Tibial nerve (tissue), 3 donors: ENCODE data around the gene CSNK1G1.

ENCODE experiments used
- POLR2A ChIP-seq, 2 donors: fragments of 450-650 bp; IDR thresholded peaks; one replicate each; pipeline ENCODE4 v1.6.1; 2017; ENCODE audit warnings: antibody characterized with exemption in 2 of 2, mild to moderate bottlenecking in 2 of 2, moderate library complexity in 2 of 2
- TF ChIP-seq, protein P1 (sequence below), 5 experiments: fragments of 200-600 bp in 3 of 5; fragments of 450-650 bp in 2 of 5; sonication (generic) in 3 of 5; IDR thresholded peaks; one replicate each; pipeline ENCODE4 v1.5.1; 2016 to 2019; ENCODE audit warnings: antibody characterized with exemption in 5 of 5, mild to moderate bottlenecking in 3 of 5, moderate library complexity in 2 of 5

DNA sequence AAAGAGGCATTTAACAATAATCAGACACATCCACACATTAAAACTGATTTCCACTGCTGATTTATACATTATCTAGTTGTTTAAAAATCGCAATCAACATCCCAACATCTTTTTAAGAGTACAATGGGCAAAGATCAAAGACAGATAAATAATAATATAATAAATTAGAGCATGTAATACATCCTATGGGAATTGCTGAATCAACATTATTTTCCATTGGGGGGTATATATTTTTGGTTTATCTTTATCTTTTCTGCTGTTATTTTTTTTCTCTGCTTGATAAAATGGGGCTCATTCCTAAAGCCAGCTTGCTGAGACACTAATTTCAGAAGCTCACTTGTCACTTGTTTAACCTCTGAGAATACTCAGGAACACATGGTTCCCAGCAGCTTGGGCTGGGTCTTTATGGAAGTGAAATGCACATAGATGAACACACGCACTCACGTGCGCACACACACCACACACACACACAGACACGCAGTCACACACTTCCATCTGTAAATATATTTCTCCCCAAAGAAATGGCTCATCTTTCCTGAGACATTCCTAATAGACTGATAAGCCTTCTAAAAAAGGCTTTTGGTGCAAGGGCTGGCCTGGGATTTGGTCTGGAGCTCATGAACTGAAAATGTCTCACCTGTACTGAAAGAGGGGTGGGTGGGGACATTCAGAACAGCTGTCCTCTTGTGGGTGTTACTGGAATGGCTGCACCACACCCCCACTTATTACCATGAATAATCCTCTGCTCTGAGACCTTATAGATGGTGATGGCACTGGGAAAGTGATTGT is 189.7 kb downstream of the CSNK1G1 start:
- TF ChIP-seq, protein P1, sequence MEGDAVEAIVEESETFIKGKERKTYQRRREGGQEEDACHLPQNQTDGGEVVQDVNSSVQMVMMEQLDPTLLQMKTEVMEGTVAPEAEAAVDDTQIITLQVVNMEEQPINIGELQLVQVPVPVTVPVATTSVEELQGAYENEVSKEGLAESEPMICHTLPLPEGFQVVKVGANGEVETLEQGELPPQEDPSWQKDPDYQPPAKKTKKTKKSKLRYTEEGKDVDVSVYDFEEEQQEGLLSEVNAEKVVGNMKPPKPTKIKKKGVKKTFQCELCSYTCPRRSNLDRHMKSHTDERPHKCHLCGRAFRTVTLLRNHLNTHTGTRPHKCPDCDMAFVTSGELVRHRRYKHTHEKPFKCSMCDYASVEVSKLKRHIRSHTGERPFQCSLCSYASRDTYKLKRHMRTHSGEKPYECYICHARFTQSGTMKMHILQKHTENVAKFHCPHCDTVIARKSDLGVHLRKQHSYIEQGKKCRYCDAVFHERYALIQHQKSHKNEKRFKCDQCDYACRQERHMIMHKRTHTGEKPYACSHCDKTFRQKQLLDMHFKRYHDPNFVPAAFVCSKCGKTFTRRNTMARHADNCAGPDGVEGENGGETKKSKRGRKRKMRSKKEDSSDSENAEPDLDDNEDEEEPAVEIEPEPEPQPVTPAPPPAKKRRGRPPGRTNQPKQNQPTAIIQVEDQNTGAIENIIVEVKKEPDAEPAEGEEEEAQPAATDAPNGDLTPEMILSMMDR (IDR thresholded peaks at IDR 0.05), result no peak
- no peak for TF ChIP-seq POLR2A (IDR thresholded peaks at IDR 0.05)
